GM19468 (cell line): ENCODE results near the gene UGT1A4.

Experiments used
- ATAC-seq: cut with Tn5 transposase; IDR thresholded peaks from one replicate; pipeline ENCODE4 v1.9.1; 2021; ENCODE audit warnings: mild to moderate bottlenecking, moderate library complexity, moderate number of reproducible peaks; ENCODE audit not compliant: unreplicated experiment; ENCODE audit errors: extremely low read depth

Gene UGT1A4

GRCh38 chr2:233807215-233807865, 88.8 kb downstream of the UGT1A4 start:
- ATAC-seq = no peak

- no peak for ATAC-seq
Measured at GRCh38 chr2:233807966-233808935, 89.7 kb downstream of the UGT1A4 start.

GRCh38 chr2:233810385-233810784, 91.8 kb downstream of the UGT1A4 start:
- ATAC-seq = no peak

- no peak for ATAC-seq
Measured at GRCh38 chr2:233811087-233811486, 92.6 kb downstream of the UGT1A4 start.

DNA sequence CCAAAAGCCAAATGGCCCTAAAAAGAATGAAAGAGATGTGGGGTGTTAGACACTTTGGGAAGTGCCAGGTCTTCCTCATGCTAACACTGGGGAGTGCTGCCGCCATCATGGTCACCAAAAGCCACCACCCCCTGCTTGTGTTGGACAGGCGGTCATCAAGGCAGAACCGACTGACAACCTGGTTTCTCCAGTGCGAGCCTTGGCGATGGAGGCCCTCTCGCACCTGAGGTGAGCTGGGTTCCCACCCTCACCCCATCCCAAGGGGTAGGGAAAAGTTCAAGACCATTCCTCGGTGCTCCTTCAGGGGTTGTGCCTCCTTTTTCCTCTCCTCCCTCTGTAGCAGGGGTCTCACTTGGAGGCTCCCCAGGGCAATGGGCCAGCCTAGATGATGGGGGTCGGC, 93.2 kb downstream of the UGT1A4 start:
- ATAC-seq = no peak

DNA sequence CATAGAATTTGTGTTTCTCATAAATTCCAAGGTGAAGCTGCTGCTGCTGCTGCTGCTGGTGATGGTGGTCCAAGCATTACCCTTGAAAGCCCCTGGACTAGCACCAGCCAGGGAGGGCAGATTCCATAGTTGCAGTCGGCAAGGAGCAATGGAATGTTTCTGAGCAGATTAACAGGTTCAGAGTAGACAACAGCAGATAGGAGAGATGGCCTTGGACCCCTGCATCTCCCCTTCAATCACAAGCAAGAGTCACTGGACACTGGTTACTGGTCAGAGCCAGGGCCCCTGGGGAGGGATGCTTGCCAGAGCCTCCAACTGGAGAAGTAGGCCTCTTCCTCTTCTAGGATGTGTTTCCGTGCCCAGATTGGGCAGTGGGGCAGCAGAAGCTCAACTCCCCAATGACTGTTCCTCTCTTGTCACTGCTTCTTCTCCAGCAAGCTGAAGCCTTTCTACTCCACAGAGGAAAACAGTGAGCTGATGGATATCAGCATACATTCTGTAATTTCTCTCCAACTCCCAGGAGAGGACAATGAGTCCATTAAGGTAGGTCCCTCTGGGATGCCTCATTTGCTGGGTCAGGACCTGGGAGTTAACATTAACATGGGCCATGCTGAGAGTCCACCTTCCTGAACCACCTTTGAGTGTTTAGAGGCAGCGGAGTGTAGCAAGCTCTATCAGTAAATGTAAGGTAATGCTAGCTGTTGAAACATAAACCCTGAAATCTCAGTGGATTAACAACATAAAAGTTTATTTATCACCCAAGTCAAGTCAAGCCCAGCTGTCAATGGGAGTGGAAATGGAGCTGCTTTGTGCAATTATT, 94.9 kb downstream of the UGT1A4 start:
- no peak for ATAC-seq

DNA sequence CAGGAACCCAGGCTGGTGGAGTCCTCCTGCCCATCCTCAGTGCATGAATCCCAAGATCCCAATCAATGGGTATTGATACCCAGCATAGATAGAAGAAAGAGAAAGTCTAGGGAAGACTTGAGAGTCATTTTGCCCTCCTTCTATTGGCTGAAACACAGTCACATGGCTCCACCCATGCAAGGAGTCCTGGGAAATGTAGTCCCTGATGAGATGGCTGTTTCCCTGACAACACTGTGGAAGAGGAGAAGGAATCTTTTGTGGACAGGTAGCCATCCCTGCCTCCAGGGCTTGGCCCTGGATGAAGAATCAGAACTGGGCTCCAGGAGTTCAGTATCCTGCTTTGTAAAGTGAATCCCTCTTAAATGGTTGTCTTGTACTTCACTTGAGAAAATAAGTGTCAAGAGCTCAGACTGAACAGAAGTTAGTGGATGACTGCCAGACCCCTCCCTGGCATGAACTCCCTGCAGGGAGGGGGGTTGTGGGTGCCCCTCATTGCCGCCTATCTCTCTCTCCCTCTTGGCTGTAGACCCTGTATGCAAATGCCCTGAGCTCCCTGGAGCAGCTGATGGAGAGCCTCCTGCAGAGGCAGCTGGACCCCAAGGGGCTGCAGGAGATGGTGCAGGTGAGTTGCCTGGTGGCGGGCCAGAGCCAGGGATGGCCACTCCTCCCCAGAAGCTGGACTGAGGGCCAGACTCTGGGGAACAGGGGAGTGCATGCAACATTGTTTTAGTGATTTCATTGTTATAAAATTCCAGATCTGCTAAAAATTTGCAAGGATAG, 95.7 kb downstream of the UGT1A4 start:
- ATAC-seq = no peak

GRCh38 chr2:233815861-233816260, 97.3 kb downstream of the UGT1A4 start:
- no peak for ATAC-seq

DNA sequence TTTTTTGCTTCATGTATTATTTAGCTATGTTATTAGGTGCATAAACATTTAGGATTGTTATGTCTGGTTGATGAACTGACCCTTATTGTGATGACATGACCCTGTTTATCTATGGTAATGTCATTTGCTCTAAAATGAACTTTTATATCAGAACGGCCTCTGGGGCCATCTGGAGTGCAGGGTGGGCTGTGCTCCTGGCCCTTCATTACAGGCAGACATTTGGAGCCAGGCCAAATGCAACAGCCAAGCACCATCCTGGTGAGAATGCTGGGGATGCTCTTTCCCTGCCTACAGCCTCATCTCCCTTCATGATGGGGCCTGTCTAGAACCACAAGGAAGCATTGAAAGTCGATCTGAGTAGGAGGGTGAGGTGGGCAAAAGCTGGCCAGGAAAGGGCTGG, 97.8 kb downstream of the UGT1A4 start:
- no peak for ATAC-seq

GRCh38 chr2:233816771-233817170, 98.2 kb downstream of the UGT1A4 start:
- no peak for ATAC-seq

- no peak for ATAC-seq
Measured at GRCh38 chr2:233817361-233817911, 98.9 kb downstream of the UGT1A4 start.

DNA sequence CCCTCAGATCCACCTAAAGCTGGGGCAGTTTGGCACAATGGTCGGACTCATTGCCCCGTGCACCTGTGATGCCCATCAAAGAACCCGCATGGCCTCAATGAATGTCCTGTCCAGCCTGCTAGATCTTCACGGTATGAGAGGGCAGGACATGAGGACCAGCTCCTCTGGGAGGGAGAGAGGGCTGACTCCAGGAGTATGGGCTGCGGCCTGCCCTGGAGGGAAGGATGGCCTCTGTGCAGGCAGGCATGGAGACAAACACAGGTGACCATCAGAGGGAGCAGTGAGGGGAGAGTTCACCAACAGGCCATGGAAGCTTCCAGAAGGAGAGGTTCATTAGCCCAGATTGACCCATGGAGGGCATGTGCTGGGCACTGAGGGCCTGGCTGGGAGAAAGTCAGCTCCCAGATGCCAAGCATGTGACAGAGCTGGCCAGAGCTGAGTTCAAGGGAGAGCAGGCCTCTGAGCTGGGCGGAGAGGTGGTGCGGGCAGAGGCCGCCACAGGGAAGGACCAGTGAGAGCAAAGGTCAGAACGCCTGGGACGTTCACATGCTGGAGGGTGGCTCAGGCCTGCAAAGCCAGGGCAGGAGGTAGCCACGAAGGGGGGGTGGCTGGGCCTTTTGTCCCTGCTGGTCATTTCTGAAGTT, 99.6 kb downstream of the UGT1A4 start:
- ATAC-seq = no peak

DNA sequence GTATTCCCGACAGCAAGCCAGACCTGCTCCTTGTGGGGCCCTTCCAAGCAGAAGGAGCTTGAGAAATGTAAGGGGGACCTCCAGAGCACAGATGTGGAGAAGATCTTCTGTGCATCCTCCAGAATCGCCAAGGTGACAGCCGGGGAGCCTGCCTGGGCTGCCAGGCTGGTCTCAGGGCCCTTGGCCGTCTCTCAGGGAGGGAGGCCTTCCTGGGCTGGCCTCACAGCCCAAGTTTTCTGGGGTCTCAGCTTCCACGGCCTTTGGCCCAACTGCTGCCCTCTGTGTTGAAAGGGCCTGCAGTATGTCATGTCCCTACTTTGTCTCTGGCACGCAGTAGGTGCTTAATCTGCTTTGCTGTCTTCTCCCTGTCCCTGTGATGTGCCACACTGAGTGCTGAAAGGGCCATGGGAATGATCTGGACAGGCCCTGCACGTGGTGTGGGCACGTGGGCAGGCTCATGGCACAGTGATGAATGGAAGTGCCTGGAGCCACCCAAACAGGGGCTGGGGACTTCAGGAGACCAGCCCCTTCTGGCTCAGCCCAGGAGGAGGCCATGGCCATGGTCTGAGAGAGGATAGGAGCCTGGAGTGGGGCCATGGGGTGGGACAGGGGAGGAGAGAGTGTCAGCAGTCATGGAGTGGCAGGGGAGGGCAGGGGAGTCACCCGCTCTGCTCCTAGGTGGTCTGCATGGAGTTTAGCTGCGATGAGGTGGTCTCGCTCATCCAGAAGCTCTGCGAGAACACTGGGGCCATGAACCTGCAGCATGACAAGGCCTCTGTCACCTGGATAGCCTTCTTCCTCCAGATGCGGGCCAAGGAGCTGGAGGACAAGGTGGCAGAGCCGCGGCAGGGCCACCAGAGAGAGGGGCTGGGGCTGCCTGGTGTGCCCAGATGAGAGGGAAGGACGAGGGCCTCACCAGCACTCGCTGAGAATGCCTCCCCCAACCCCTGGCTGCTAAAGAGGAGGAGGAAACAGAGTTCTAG, 100.4 kb downstream of the UGT1A4 start:
- ATAC-seq = no peak

DNA sequence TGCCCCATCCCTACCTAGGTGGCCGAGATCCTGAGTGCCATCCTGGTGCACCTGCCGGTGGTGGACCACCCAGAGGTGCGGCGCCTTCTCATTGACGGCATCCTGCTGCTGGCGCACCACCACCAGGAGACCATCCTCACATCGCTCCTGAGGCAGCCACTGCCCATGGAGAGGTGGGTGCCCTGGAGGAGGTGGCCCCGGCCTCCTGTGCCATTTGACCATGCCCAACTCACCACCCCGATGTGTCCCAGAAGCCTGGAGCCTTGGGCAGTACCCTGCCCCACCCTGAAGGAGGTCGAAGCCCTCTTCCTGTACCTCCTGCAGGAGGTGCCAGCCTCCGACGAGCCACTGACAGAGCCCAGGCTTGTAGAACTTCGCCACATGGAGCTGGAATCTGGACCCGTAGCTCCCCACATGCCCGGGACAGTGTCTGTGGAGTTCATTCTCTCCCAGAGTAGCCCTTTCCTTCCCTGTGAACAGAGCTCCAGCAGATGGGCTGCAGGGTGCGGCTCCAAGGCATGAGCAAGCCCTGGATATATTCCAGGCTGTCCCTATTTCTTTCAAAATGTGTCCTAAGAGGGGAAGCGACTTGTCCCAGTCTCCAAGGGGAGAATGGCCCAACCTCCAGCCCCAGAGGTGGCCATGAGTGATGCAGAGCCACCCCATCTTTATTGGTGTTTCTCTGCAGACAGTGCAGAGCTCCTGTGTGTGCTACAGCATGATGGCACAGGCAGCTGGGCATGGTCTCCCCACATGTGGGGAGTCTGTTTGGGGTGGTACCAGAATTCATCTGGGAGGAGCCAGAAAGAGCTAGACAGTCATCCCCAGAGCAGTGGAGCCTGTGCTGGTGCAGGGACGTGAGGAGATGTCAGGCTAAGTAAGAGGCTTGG, 101.6 kb downstream of the UGT1A4 start:
- no peak for ATAC-seq

GRCh38 chr2:233820774-233821105, 102.2 kb downstream of the UGT1A4 start:
- no peak for ATAC-seq

GRCh38 chr2:233821196-233821595, 102.7 kb downstream of the UGT1A4 start:
- ATAC-seq = no peak

DNA sequence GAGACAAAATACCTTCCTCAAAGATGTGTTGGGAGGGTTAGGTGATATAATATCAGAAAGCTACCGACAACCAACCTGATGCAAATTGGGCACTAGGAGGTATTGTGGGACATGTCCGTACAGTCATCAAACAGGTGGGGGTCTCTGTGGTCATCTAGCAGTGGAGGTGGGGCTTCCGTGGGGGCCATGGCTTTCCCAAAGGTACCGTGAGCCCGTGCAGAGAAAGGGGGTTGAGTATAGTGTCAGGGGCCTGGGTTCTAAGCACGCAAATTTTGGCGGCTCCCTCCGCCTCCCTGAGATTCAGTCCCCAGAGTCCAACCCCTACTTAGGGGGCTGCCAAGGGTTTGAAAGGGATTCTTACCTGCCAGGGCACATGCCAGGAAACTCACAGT, 103.2 kb downstream of the UGT1A4 start:
- ATAC-seq = no peak
